Spleen (tissue), 11 donors: Measurements from ENCODE around the gene KAT5. TPM values are rescaled to one million over a fixed set of nuclear protein-coding genes. Genes with fewer than 3 reads are reported as not detected.
"Not testable (repeated sequence)": the region's sequence is repeated elsewhere in the genome, so short reads cannot be mapped to it uniquely, and the experiment has no call there.

Experiments
- DNase-seq: peaks from one replicate; pipeline ENCODE4 v3.0.0-alpha.2; 2020
- H3K27ac ChIP-seq, 8 donors: fragments of 200-600 bp; sonication (generic) in 7 of 8; 1 replicate in 4 of 8; 2 replicates in 4 of 8; pipeline versions ENCODE4 v1.5.0 to v1.8.0; 2016 to 2021; ENCODE audit warnings: inconsistent platforms in 4 of 8, mild to moderate bottlenecking in 4 of 8, moderate library complexity in 1 of 8
- H3K27me3 ChIP-seq, 7 donors: fragments of 200-600 bp; sonication (generic) in 6 of 7; replicated peaks in 1 of 7; 1 replicate in 4 of 7; 2 replicates in 3 of 7; pipeline versions ENCODE4 v1.5.0 to v1.8.0; 2016 to 2021; ENCODE audit warnings: inconsistent platforms in 3 of 7, mild to moderate bottlenecking in 1 of 7
- H3K36me3 ChIP-seq, 6 donors: fragments of 200-600 bp; sonication (generic) in 5 of 6; 1 replicate in 4 of 6; 2 replicates in 2 of 6; pipeline versions ENCODE4 v1.5.0 to v1.8.0; 2016 to 2021; ENCODE audit warnings: inconsistent platforms in 2 of 6
- H3K4me1 ChIP-seq, 6 donors: fragments of 200-600 bp; sonication (generic) in 5 of 6; 1 replicate in 3 of 6; 2 replicates in 3 of 6; pipeline versions ENCODE4 v1.5.0 to v1.8.0; 2016 to 2021; ENCODE audit warnings: inconsistent platforms in 3 of 6
- H3K4me3 ChIP-seq, 8 donors: fragments of 200-600 bp; sonication (generic) in 7 of 8; 1 replicate in 4 of 8; 2 replicates in 4 of 8; pipeline versions ENCODE4 v1.5.0 to v1.8.0; 2016 to 2021; ENCODE audit warnings: inconsistent platforms in 4 of 8, mild to moderate bottlenecking in 4 of 8, moderate library complexity in 2 of 8
- H3K9me3 ChIP-seq, 8 donors: fragments of 200-600 bp; sonication (generic) in 7 of 8; 1 replicate in 4 of 8; 2 replicates in 4 of 8; pipeline versions ENCODE4 v1.5.0 to v1.8.0; 2016 to 2021; ENCODE audit warnings: inconsistent platforms in 4 of 8
- CTCF ChIP-seq, 11 experiments: fragments of 200-600 bp in 7 of 11; fragments of 450-650 bp in 4 of 11; sonication (generic) in 4 of 11; IDR thresholded peaks in 8 of 11; conservative IDR thresholded peaks in 3 of 11; 1 replicate in 7 of 11; 2 replicates in 4 of 11; pipeline versions ENCODE4 v1.4.0 to v1.8.0; 2016 to 2021; ENCODE audit warnings: antibody characterized with exemption in 11 of 11, inconsistent platforms in 4 of 11, mild to moderate bottlenecking in 1 of 11
- POLR2A ChIP-seq, 3 donors: fragments of 450-650 bp; IDR thresholded peaks; one replicate each; pipeline ENCODE4 v1.5.1; 2017; ENCODE audit warnings: antibody characterized with exemption in 3 of 3, mild to moderate bottlenecking in 1 of 3
- POLR2AphosphoS5 ChIP-seq, 3 donors: sonication (generic); formaldehyde crosslinking; IDR thresholded peaks; one replicate each; pipeline ENCODE4 v1.5.1; 2017; ENCODE audit warnings: antibody characterized with exemption in 3 of 3
- WGBS, 5 donors: extraction: QIAGEN DNeasy Blood & Tissue Kit in 3 of 5; methylation state at CpG; one replicate each; pipeline versions ENCODE4 v1.1.5 to v1.1.7; 2013 to 2018; 5-methylcytosine and 5-hydroxymethylcytosine counted together
- intact Hi-C: fragments of 100-400 bp; cut with DNase I; formaldehyde crosslinking; loops from one replicate; pipeline ENCODE4 v1.15.0; 2023; ENCODE audit warnings: low total_unique reads
- polyA plus RNA-seq, 3 donors: library from polyadenylated mRNA; stranded (reverse); fragments of 200-250 nt; gene quantifications; one replicate each; pipeline ENCODE4 v1.2.1, GENCODE V29; 2013
- total RNA-seq, 7 donors: library from RNA; depleted of rRNA in 3 of 7; stranded (reverse); fragments of >200 nt in 3 of 7; fragmentation: NEBNext Ultra II Directional in 4 of 7; extraction: Animal tissue kit (Norgen Biotek cat#: 25700) in 4 of 7; gene quantifications; one replicate each; pipeline versions ENCODE4 v1.1.0 to v1.2.1, GENCODE V29; 2016 to 2021
- donor health status: healthy with polysubstance abuse.
- donor health status: DM: no; HTN: no; CAD: no; lungs with moderate emphysema.
- donor health status: DM: no; HTN: no; CAD: no.
- donor health status: Bipolar disorder and iron deficiency.
- donor health status: healthy.
- donor health status: DM: no; HTN: no; CAD: no.
- donor health status: DM: yes; HTN: yes; CAD: no.

The KAT5 gene
- total and polyA plus RNA-seq, 10 donors = 55.0 to 103 (median 67.3) TPM

- Histone ChIP-seq H3K27me3 (peaks cover 0 to 5% (median 0%) of the 10 kb centered on the region in 7 donors), H3K27ac (no peak overlapping the region), H3K4me1 (no peaks in the 10 kb centered on the region), H3K9me3 (no peaks in the 10 kb centered on the region), H3K36me3 (no peaks in the 10 kb centered on the region), H3K4me3 (no peak overlapping the region)
- no peak for DNase-seq
- intact Hi-C loops = no loop called here
- TF ChIP-seq POLR2AphosphoS5 (IDR thresholded peaks at IDR 0.05) (no peak), POLR2A (IDR thresholded peaks at IDR 0.05) (no peak), CTCF (IDR thresholded peaks at IDR 0.05 in 8 of 11, conservative IDR thresholded peaks at IDR 0.05 in 3 of 11) (no peak)
- WGBS, 5 donors = 64 to 78% (median 71%) methylated on average over 5 of the region's 5 CpGs
Observed at GRCh38 chr11:65730461-65730860, 18.4 kb downstream of the KAT5 start.

GRCh38 chr11:65735111-65735510 is 23.1 kb downstream of the KAT5 start:
- H3K4me1 ChIP-seq, DNase-seq, intact Hi-C loops, H3K27ac ChIP-seq, H3K4me3 ChIP-seq, H3K36me3 ChIP-seq, H3K9me3 ChIP-seq, H3K27me3 ChIP-seq: not testable (repeated sequence)
- WGBS, 5 donors = 66 to 88% (median 82%) methylated on average over 4 of the region's 4 CpGs

GRCh38 chr11:65736810-65737209 is 24.8 kb downstream of the KAT5 start:
- no peak for TF ChIP-seq CTCF (IDR thresholded peaks at IDR 0.05 in 8 of 11, conservative IDR thresholded peaks at IDR 0.05 in 3 of 11)
- no peak for TF ChIP-seq POLR2A (IDR thresholded peaks at IDR 0.05)
- TF ChIP-seq POLR2AphosphoS5 (IDR thresholded peaks at IDR 0.05) = no peak
- peaks cover 0 to 5% (median 0%) of the 10 kb centered on the region in 7 donors for H3K27me3 ChIP-seq
- intact Hi-C loops = no loop called here
- H3K9me3 ChIP-seq = peaks cover 0 to 5% (median 0%) of the 10 kb centered on the region in 8 donors
- no peak overlapping the region for H3K4me3 ChIP-seq
- DNase-seq = no peak
- H3K36me3 ChIP-seq = no peaks in the 10 kb centered on the region
- H3K27ac ChIP-seq = no peak overlapping the region
- H3K4me1 ChIP-seq = no peaks in the 10 kb centered on the region

GRCh38 chr11:65739022-65739421 is 27.0 kb downstream of the KAT5 start:
- TF ChIP-seq POLR2AphosphoS5 (IDR thresholded peaks at IDR 0.05) = no peak
- intact Hi-C loops = no loop called here
- Histone ChIP-seq H3K27me3 (peaks cover 0 to 5% (median 0%) of the 10 kb centered on the region in 7 donors), H3K27ac (no peak overlapping the region), H3K36me3 (no peaks in the 10 kb centered on the region), H3K4me3 (no peak overlapping the region), H3K9me3 (peaks cover 0 to 5% (median 0%) of the 10 kb centered on the region in 8 donors), H3K4me1 (no peaks in the 10 kb centered on the region)
- WGBS, 5 donors = 87 to 93% (median 89%) methylated on average over 2 of the region's 2 CpGs
- DNase-seq = no peak

GRCh38 chr11:65741185-65741584 is 29.1 kb downstream of the KAT5 start:
- H3K27me3 ChIP-seq = peaks cover 0 to 5% (median 0%) of the 10 kb centered on the region in 7 donors
- TF ChIP-seq POLR2A (IDR thresholded peaks at IDR 0.05) (no peak), POLR2AphosphoS5 (IDR thresholded peaks at IDR 0.05) (no peak), CTCF (IDR thresholded peaks at IDR 0.05 in 8 of 11, conservative IDR thresholded peaks at IDR 0.05 in 3 of 11) (no peak)
- WGBS, 5 donors = 79 to 87% (median 83%) methylated on average over 8 of the region's 8 CpGs
- no peak overlapping the region for H3K27ac ChIP-seq
- no peaks in the 10 kb centered on the region for H3K4me1 ChIP-seq
- no peak for DNase-seq
- H3K9me3 ChIP-seq = peaks cover 0 to 5% (median 0%) of the 10 kb centered on the region in 8 donors
- H3K36me3 ChIP-seq = no peaks in the 10 kb centered on the region
- H3K4me3 ChIP-seq = no peak overlapping the region
- intact Hi-C loops = no loop called here
